ENCODE data around the gene SMOC1.

Gene SMOC1

DNA sequence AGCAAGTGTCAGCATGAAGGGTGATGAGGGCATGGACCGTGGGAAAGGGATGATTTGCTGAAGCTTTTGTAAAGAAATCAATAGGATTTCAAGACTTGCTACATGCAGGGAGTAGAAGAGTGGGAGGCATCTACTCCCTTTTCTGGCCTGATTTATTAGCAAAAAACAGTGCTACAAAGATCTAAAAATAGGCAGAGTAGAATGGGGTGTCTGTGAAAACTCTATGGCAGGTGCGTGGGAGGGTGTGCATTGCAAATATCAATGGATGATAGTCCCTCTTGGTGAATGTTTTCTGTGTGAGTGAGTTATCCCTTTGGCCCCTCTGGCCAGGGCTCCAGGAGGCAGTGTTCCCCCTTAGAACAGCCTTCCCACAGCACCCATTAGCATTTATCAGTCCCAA lies 139.0 kb downstream of the SMOC1 start:
- peak; percentile 8 for DNase-seq

DNA sequence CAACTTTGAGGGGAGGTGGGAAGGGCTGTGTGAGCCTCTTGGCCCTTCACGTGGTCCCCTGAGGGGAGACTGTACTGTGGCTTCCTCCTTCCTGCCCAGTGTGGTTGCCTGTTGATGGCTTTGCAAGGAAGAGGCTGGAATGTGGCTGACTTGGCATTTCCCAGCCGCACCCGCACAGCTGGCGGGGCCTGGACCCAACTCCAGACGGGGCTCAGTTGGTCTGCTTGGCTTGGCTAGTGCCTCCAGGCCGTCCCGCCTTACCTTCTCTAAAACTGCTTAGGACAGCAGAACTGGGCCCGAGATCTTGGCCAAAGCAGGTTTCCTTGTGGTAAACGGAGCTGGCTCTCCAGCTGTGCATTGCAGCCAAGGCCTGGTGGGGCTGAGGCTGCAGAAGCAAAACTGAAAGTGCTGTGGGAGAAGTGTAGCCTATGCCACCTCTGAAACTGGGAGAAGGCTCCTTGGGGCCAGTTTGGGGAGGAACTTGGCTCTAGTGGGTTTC lies 139.5 kb downstream of the SMOC1 start:
- DNase-seq: peak; percentile 93

DNA sequence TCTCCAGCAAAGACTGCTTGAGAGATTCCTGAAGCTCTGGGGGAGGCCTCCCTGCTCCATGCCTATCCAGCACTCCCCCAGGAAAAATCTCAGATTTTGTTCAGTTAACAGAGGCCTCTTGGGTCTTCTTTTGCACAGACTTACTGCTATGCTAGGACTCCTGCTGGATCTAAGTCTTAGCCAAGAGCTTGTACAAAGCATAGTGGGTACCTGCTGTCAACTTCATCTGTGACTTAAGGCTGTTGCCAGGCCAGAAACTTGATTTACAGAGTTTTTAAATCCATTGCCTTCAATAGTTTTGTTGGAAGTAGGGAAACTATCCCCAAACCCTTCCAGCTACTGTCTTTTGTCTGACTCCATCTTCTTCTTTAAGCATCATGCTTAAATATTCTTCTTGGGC lies 140.5 kb downstream of the SMOC1 start:
- no peak for DNase-seq

DNA sequence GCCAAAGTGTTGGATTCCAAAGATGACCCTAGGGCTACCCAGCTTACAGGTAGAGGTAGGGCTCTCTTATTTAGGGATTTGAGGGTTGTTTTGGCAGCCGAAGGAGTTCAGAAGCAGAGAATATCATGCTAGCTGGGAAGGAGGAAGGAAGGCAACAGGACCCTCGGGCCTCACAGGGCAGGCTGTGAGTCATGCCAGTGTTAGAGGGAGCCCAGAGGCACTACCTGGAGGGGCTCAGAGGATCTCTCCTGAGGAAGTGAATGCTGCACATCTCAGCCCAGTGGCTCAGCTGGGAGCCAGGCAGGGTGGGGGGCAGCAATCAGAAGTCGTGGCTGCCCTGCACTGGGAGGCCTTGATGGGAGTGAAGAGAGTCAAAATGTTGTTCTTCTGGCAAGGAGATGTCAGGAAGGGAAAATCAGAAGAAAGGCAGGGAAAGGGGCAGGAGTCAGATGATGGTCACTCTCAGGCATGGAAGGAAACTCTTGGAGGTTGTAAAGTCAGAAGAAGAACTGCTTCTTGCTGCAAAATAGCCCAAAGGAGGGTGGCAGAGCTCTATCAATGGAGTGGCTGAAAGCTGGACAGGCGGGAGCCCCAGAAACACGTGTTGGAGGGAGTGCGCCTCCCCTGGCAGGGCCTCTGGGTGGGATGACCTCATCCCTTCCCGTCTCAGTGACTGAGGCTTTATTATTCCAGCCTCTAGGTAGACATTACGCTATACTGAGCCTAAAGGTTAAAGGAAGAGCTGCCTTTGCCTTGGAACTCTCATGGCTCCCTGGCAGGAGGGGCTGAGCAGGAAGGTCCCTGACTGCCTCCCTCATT lies 141.3 kb downstream of the SMOC1 start:
- no peak for DNase-seq

DNA sequence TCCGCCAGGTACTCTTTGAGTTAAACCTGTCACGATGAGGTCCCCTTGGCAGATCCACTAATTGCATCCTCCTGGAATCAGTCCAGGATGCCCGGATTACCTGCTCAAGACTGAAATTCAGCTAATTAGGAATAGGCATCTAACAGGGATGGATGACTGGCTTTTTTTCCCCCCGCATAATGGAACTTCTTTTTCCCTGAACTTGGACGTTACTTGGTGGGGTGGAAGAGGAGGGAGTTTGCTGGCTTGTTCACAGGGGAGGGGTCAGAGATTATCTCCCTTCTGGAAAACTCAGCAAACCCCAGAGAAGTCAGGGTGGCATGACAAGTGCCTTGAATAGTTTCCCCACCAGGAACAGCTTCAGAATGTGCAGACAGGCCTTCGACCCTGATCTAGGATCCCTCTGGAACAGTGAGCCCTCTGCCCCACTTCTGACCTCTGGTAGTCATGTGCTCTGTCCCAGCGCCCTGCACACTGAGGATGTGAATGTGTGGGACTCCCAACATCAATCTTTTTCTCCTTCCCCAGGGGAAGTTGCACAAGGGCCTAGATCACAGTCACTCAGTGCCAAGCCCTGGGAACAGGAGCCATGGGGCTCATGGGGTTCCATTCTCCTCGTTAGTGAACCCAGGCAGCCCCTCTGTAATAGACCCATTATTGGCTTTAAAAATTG lies 142.5 kb downstream of the SMOC1 start:
- DNase-seq: no peak

DNA sequence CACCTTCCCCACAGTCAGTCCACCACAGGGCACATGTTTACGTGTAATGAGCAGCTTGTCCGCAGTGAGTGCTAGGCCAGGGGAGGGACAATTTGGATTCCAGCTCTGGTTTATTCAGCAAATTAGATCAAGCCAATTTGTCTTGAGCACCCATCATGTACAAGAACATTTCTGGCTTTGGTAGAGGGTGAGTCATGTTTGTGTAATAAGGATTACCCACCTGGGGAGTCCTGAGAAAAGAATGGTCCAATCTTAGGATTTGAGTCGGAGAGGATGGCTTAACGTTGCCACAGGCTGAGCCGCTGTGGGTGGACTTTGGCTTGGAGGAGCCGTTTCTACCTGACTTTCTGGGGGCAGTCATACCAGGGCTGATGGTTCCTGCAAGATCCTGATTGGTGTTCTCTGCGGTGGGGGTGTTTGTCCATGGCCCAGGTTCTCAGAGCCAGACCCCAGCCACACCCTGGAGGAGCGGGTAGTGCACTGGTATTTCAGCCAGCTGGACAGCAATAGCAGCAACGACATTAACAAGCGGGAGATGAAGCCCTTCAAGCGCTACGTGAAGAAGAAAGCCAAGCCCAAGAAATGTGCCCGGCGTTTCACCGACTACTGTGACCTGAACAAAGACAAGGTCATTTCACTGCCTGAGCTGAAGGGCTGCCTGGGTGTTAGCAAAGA lies 143.7 kb downstream of the SMOC1 start:
- no peak for DNase-seq

DNA sequence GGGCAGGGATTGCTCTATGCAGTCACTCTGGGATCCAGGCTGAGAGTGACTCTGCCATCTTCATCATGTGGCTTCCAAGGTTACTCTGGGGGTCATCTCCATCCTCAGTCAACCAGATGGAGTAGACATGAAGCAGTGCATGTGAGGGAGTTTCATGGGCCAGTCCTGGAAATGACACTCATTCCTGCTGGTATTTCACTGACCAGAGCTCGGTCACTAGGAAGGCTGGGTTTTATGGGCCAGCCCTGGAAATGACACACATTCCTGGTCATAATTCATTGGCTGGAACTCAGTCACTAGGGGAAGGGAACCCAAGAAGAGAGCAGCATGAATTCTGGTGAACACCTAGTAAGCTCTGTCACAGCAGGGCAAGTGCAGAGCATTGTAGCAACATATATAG lies 144.7 kb downstream of the SMOC1 start:
- DNase-seq: no peak

DNA sequence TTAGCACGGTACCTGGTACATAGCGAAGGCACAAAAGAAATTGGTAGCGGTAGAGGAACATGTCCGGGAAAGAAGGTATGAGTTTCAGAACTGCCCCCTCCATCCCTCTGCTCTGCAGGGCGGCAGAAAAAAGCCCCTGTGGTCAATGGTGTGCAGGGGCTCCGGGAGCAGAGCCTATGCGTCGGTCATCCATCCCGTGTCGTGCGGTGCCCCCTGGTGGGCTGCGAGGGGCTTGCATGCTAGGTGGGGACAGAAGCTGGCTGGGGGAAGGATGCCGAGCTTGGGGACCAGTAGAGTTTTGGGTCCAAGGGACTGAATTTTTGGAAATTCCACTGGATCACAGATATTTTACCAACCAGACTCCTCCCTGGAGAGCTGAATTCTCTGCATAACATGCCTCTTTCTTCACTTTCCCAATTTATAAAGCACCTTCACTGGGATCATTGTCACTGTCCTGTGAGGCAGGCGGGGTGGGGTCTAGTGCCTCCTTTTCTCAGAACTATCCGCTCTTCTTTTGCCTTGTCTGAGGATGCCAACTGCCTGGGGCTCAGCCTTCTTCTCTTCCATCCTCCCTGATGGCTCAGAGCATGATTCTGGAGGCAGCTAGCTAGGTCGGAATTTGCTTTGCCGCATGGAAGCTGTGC lies 148.7 kb downstream of the SMOC1 start:
- peak; percentile 54 for DNase-seq

DNA sequence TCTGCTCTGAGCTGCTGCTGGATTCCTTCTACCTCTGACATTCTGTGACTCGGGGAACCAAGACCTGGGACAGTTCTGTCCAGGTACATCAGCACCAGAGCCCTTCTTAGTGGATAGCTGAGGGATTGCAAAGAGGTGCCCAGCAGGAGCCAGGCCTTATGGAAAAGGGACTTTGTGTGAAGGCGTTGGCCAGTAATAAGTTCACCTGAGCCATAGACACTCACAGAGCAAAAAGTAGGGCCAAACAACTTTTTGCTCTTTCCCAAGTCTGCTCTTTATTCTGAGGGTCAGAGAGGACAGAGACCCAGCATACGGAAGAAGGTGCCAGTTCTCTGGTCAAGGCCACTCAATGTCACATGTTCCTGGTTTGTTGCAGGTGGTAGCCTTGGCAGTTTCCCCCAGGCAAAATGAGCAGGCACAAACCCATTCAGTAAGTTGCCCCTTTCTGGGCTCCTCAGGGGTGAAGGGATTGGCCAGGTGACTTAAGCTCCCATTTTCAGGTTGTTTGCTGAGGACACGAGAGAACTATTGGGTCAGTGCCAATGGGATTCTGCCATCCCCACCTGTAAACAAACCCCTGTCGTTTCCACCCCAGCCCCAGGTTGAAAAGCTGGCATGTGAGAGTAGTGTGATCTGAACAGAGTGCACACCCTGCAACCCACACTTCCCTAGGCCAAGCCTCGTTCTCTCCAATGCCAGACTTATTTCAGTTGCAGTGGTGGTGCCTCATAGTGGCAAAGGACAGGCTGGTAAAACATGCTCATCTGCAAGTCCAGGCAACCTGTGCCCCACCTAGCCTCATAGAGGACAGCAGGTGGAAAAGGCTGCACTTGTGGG lies 150.3 kb downstream of the SMOC1 start:
- no peak for DNase-seq

DNA sequence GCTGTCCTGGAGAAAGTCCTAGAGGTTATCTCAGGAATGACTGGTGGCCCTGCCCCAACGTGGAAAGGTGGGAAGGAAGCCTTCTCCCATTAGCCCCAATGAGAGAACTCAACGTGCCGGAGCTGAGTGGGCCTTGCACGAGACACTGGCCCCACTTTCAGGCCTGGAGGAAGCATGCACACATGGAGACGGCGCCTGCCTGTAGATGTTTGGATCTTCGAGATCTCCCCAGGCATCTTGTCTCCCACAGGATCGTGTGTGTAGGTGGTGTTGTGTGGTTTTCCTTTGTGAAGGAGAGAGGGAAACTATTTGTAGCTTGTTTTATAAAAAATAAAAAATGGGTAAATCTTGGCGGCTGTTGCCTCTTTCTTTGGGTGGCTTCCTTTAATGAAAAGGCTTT lies 152.8 kb downstream of the SMOC1 start:
- no peak for DNase-seq

DNA sequence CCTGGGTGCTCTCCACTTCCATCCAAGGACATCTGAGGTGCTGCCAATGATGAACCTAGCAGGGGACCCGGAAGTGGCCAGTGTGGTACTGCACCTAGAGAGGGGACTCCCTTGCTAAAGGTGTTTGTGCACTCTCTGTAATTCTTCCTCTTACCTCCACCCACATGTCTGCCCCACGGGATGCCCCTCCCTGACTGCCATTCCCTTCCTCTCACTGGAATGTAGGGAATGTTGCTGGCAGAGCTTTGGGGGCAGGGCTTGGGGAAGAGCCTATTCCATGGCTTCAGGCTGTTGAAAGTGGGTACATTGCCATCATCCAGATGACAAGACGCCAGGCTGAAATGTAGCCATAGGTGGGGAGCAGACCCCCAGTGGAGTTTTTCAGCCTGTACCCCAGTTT lies 153.2 kb downstream of the SMOC1 start:
- no peak for DNase-seq

DNA sequence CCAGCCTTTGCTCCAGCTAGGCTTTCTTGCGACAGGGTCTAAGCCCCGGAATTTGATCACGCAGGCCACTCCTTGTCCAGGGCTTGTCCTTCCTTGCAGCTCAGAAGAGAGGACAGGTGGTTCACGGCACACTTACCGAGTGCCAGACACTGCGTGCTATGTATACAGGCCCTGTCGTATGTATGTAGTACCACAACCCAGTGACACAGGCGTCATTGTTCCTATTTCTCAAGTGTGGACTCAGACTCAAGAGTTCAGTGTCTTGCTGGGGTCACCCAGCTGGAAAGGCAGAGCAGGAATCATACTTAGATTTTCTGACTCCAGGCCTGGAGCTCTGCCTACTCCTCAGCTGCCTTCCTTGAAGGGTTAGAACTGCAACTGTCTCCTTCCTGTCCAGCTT lies 153.9 kb downstream of the SMOC1 start:
- no peak for DNase-seq

DNA sequence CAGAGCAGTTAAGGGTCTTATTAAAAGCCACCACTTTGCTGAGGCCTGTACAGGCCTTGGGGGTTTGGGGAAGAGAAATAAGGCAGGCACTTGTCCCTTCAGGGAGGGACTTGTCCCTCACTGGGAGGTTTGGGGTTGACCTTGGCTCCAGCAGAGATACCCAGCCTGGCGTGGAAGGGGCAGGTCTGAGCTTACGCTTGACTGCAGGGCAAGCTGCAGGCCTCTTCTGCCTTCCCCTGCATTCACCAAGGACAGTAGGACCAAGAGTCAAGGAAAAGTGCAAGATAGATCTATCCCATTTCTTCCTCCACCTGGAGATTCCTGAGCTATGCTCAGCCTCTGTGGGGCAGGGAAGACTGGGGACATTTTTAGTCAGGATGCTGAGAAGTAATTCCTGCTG lies 154.3 kb downstream of the SMOC1 start:
- DNase-seq: no peak

DNA sequence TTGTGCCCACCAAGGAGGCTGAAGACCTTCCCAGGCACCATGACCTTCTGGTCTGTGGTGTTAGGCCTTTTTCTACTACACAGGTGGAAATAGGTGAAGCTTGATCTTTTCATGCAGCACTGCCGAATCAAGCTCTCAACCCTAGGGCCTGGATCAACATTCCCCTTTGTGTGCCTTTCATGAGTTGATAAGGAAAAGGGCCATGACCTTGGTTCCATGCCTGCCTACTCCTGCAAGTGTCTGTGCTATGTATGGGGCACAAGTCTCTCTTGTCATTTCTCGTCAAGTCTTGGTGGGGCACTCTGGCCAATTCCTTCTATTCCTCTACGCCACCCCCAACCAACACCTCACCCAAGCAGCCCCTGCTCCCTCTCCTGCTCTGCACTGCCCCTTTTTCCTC lies 155.0 kb downstream of the SMOC1 start:
- no peak for DNase-seq

DNA sequence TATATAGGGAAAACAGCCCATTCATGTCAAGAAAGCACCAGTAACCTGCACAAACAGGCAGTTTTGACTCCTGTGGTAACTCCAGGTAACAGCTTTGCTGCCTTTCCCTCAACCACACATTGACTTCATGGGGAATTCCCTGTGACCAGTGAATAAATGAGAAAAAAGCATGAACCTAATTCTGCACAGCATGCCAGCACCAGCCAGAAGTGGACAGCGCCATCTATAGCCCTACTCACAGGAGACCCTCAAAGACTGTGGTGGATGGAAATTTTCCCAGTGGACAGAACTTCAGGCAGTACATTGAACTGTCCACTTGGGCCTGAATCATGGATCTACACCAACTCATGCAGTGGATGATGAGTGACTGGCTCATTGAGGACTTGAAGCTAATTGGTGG lies 157.4 kb downstream of the SMOC1 start:
- DNase-seq: no peak

DNA sequence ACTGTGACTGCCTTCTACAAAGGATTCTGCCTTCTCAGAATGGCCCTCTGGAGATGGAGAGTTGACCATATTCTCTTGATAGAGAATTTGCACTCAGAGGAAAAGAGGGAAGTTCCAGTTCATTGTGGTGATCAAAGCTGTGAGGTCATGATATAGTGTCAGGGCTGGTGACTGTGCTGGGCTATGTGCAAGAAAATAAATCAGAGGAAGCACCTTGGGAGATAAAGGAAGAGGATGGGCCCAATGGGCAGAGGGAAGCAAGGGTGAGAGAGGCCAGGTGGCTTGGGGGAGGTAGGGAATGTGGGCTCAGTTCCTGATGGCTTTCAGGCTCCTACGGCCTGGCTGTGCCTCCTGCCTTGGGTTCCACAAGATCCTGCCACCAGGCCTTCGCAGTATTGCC lies 163.8 kb downstream of the SMOC1 start:
- DNase-seq: no peak

DNA sequence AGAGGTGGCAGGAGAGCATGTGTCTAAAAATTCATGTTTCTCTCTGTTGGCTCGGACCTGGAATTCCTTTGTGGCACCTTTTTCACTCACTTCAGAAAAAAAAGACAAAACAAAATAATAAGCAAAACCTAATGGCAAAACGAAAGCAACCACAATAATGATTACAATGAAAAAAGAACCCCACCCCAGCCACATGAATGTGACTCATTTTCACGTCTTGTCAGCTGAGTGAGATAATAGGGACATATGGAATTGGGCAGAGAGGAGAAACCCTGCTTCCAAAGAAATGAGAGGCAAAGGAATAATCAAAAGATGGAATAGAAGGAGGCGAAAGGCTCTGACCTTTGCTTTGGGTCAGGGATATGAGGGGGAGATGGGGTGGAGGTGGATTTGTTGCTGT lies 166.1 kb downstream of the SMOC1 start:
- DNase-seq: no peak

DNA sequence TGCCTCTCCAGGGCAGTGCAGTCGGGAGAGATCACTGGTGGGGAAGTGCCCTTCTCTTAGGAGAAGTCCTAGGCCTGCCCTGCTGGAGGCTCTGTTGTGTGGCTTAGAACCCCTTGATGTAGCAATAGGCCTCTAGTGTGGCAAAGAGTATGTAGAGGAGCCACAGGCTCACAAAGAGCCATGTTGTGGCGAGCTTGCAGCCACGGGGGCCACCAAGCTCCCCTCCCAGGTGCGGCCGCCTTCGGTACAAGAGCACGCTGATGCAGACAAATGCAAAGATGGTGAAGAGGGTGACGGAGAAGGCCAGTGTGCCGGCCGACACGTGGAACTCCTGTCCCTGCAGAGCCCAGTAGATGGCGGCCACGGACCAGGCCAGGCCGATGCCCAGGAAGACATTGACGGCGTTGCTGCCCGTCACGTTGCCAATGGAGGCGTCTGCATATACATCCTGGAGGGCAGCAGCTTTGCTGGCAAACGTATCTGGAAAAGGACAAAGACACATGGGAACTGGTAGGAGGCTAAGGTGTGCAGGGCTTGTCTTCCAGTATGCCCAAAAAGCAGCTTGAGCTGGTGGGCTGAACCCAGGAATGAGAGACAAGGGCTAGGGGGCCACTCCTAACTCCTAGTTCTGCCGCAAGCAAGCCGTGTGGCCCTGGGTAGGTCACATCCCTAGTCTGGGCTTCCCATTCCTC lies 166.8 kb downstream of the SMOC1 start:
- peak; percentile 63 for DNase-seq

DNA sequence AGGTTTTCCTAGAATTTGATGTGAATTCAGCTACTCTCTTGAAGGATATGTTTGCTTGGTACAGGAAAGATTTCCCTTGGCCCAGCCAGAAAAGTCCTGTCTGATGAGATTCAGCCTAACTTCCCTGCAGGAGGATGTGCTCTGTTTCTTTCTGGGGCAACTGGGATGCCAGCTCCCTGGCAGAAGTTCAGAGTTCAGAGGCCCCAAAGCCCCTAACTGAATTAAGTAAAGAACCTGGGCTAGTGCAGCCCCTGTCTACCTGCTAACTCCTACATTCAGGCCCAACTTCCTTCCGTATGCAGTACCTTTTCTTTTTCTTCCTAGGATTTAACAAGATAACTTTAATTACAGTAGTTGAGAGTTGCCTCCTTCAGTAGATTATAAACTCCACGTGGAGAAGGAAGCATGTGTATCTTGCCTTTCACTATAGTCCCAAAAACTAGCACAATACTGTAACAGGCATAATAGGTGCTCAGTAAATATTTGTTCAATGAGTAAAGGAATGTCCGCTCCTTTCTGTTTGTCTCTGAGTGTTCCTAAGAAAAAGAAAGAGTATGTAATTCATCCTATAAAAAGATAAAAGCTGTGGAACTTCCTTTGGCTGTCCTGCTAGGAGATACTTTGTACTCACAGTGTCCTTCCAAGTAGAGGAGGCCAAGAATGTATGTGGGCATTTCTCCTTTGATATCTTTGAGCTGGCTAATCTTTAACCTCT lies 168.5 kb downstream of the SMOC1 start:
- DNase-seq: no peak

DNA sequence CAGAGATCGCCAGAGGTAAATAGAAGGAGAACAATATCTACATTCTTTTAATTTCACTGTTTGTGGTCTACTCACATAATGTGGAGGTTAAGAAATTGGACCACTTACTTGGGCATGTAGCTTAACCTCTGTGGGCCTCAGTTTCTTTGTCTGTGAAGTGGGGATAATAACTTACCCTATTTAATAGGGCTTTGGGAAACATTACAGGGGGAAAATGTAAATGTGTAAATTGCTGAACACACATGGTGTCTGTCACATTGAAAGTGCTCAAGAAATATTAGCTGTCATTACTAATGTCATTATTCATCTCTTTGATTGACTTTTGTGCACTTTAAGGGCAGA lies 169.1 kb downstream of the SMOC1 start:
- DNase-seq: no peak

DNA sequence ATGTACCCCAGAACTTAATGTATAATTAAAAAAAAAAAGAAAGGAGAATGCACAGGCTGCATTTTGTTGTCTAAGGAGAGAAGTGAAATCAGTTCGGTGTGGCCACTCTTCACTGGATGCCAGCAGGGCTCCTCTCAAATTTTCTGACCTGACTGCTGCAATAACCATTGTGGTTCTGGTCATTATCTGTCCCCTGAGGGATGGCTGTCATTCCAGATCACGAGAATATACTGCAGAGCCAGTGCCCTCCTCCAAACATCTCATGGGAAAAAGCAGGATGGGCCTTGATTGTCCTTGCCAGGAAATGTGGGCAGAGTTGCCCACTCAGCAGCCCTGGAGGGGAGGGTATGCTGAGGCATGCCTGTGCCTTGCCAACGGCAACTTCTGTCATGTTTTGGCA lies 170.4 kb downstream of the SMOC1 start:
- no peak for DNase-seq
